IMR-90 (cell line): Measurements from ENCODE around the gene ZNF274. TPM values are rescaled to one million over a fixed set of nuclear protein-coding genes. Genes with fewer than 3 reads are reported as not detected.

Experiments
- ATAC-seq: fragments of 200-7000 bp; cut with Tn5 transposase; 2 replicates; pipeline ENCODE4 v1.9.1; 2020; ENCODE audit warnings: low read depth, mild to moderate bottlenecking, moderate library complexity
- BruUV-seq: library from RNA; stranded (reverse); fragments of 400-500 nt; replicated peaks from 2 replicates; lab custom pipeline; 2021; lab: Mats Ljungman, UMichigan
- CTCF ChIA-PET: fragments of 300-600 bp; formaldehyde crosslinking; extraction: SDS; loops from one replicate; lab custom pipeline; 2021; ENCODE audit warnings: antibody characterized with exemption; lab: Yijun Ruan, JAX
- POLR2A ChIA-PET: fragments of 300-600 bp; sonication (Branson Sonifier 250); formaldehyde crosslinking; loops from one replicate; lab custom pipeline; 2022; ENCODE audit warnings: antibody characterized with exemption; ENCODE audit not compliant: unreplicated experiment; lab: Charles Lee
- DNase-seq: peaks from one replicate; pipeline ENCODE4 v3.0.0; 2013
- H2AFZ ChIP-seq: replicated peaks from 2 replicates; pipeline ENCODE3; 2013; ENCODE audit warnings: low read length, mild to moderate bottlenecking; ENCODE audit not compliant: poor library complexity
- H2AK5ac ChIP-seq: 2 replicates; pipeline ENCODE4 v1.6.1; 2013; ENCODE audit warnings: low read depth, low read length, inconsistent platforms
- H2AK9ac ChIP-seq: replicated peaks from 2 replicates; pipeline ENCODE3; 2013; ENCODE audit warnings: mild to moderate bottlenecking, low read depth, low read length, moderate library complexity; ENCODE audit not compliant: poor library complexity
- H2BK120ac ChIP-seq: 2 replicates; pipeline ENCODE4 v1.6.1; 2013; ENCODE audit warnings: low read depth, low read length, inconsistent platforms
- H2BK15ac ChIP-seq: 3 replicates; pipeline ENCODE4 v1.6.1; 2013; ENCODE audit warnings: low read depth, low read length, inconsistent platforms
- H2BK20ac ChIP-seq: 2 replicates; pipeline ENCODE4 v1.6.1; 2013; ENCODE audit warnings: low read depth, mild to moderate bottlenecking, inconsistent platforms, low read length, moderate library complexity
- H2BK5ac ChIP-seq: 2 replicates; pipeline ENCODE4 v1.6.1; 2013; ENCODE audit warnings: mild to moderate bottlenecking, low read depth, low read length, inconsistent platforms; ENCODE audit not compliant: poor library complexity, severe bottlenecking
- H3K14ac ChIP-seq: replicated peaks from 2 replicates; pipeline ENCODE4 v1.6.1; 2013; ENCODE audit warnings: low read depth, low read length, inconsistent platforms
- H3K18ac ChIP-seq: 2 replicates; pipeline ENCODE4 v1.6.1; 2013; ENCODE audit warnings: low read depth, low read length, control low read depth
- H3K23ac ChIP-seq: 2 replicates; pipeline ENCODE4 v1.6.1; 2013; ENCODE audit warnings: low read depth, low read length, inconsistent platforms
- H3K27ac ChIP-seq: 2 replicates; pipeline ENCODE4 v1.5.1; 2013; ENCODE audit warnings: mild to moderate bottlenecking, control low read depth, low read length; ENCODE audit not compliant: insufficient read depth
- H3K27me3 ChIP-seq: 2 replicates; pipeline ENCODE4 v1.6.1; 2013; ENCODE audit warnings: low read length; ENCODE audit not compliant: control insufficient read depth, insufficient read depth
- H3K36me3 ChIP-seq: 2 replicates; pipeline ENCODE4 v1.6.1; 2013; ENCODE audit warnings: low read length, mixed read lengths; ENCODE audit not compliant: control insufficient read depth, insufficient read depth
- H3K4ac ChIP-seq: 2 replicates; pipeline ENCODE4 v1.6.1; 2013; ENCODE audit warnings: low read depth, low read length, inconsistent platforms
- H3K4me1 ChIP-seq: 2 replicates; pipeline ENCODE4 v1.6.1; 2013; ENCODE audit warnings: low read length, mixed read lengths; ENCODE audit not compliant: control insufficient read depth, insufficient read depth
- H3K4me2 ChIP-seq: 2 replicates; pipeline ENCODE4 v1.6.1; 2013; ENCODE audit warnings: low read depth, mild to moderate bottlenecking, control low read depth, low read length, moderate library complexity
- H3K4me3 ChIP-seq: 2 replicates; pipeline ENCODE4 v1.5.1; 2013; ENCODE audit warnings: low read depth, mild to moderate bottlenecking, control low read depth, low read length, moderate library complexity; ENCODE audit not compliant: insufficient read depth
- H3K56ac ChIP-seq: 2 replicates; pipeline ENCODE4 v1.6.1; 2013; ENCODE audit warnings: low read length, inconsistent platforms; ENCODE audit not compliant: insufficient read depth; ENCODE audit errors: extremely low read depth
- H3K79me1 ChIP-seq, 2 experiments: 2 replicates each; pipeline ENCODE4 v1.6.1; 2013; ENCODE audit warnings: low read length in 2 of 2, inconsistent platforms in 1 of 2, low read depth in 1 of 2
- H3K9ac ChIP-seq: 2 replicates; pipeline ENCODE4 v1.6.1; 2013; ENCODE audit warnings: low read depth, low read length, control low read depth
- H3K9me1 ChIP-seq: 2 replicates; pipeline ENCODE4 v1.6.1; 2013; ENCODE audit warnings: low read length, inconsistent platforms; ENCODE audit not compliant: insufficient read depth
- H3K9me3 ChIP-seq: 2 replicates; pipeline ENCODE4 v1.6.1; 2013; ENCODE audit warnings: low read length; ENCODE audit not compliant: control insufficient read depth, insufficient read depth
- H4K20me1 ChIP-seq: 2 replicates; pipeline ENCODE4 v1.6.1; 2013; ENCODE audit warnings: low read length, inconsistent platforms; ENCODE audit not compliant: insufficient read depth
- H4K5ac ChIP-seq: 2 replicates; pipeline ENCODE4 v1.6.1; 2013; ENCODE audit warnings: mild to moderate bottlenecking, low read depth, low read length, control low read depth
- H4K8ac ChIP-seq, 2 experiments: 2 replicates each; pipeline ENCODE4 v1.6.1; 2013; ENCODE audit warnings: low read depth in 2 of 2, low read length in 2 of 2, control low read depth in 1 of 2, inconsistent platforms in 1 of 2
- H4K91ac ChIP-seq: 2 replicates; pipeline ENCODE4 v1.6.1; 2013; ENCODE audit warnings: low read depth, low read length, inconsistent platforms; ENCODE audit not compliant: insufficient read depth
- BHLHE40 ChIP-seq: fragments of 150-350 bp; IDR thresholded peaks from 2 replicates; pipeline ENCODE4 v1.6.1; 2016; ENCODE audit warnings: mild to moderate bottlenecking, low read depth, low read length
- CHD1 ChIP-seq: IDR thresholded peaks from 2 replicates; pipeline ENCODE4 v1.6.1; 2012; ENCODE audit warnings: low read depth, low read length, improper control_type of control experiment
- CTCF ChIP-seq: conservative IDR thresholded peaks from 2 replicates; pipeline ENCODE4 v1.5.1; 2012; ENCODE audit warnings: mild to moderate bottlenecking, low read depth, low read length, improper control_type of control experiment
- FOS ChIP-seq: fragments of 150-350 bp; IDR thresholded peaks from 2 replicates; pipeline ENCODE4 v1.6.1; 2016; ENCODE audit warnings: low read depth, low read length
- MAFK ChIP-seq: IDR thresholded peaks from 2 replicates; pipeline ENCODE4 v1.6.1; 2012; ENCODE audit warnings: low read depth, low read length, improper control_type of control experiment
- MXI1 ChIP-seq: IDR thresholded peaks from 2 replicates; pipeline ENCODE4 v1.6.1; 2012; ENCODE audit warnings: low read depth, mild to moderate bottlenecking, low read length, moderate library complexity, borderline replicate concordance
- POLR2A ChIP-seq: IDR thresholded peaks from 2 replicates; pipeline ENCODE4 v1.6.1; 2012; ENCODE audit warnings: mild to moderate bottlenecking, low read depth, low read length
- SMC3 ChIP-seq: fragments of 150-350 bp; IDR thresholded peaks from 2 replicates; pipeline ENCODE4 v1.6.1; 2016; ENCODE audit warnings: low read depth, mild to moderate bottlenecking, antibody characterized with exemption, low read length, moderate library complexity
- WGBS, 2 experiments: methylation state at CpG; one replicate each; pipeline versions ENCODE4 v1.1.5 to v1.1.7; 2013; ENCODE audit warnings: missing lambda C conversion rate in 2 of 2; ENCODE audit not compliant: insufficient read length in 1 of 2; ENCODE audit errors: extremely low coverage in 2 of 2; 5-methylcytosine and 5-hydroxymethylcytosine counted together
- dilution Hi-C: fragments of 300-500 bp; cut with HindIII; formaldehyde crosslinking; loops from one replicate; pipeline ENCODE4 v1.14.3; 2018; ENCODE audit warnings: low sequenced_read_pairs; ENCODE audit not compliant: unreplicated experiment
- in situ Hi-C: fragments of 300-500 bp; cut with MboI; formaldehyde crosslinking; loops from 3 replicates; pipeline ENCODE4 v1.14.3; 2019; ENCODE audit warnings: low sequenced_read_pairs, inconsistent platforms, mixed read lengths
- intact Hi-C: fragments of 100-400 bp; cut with micrococcal nuclease; formaldehyde crosslinking; loops from 2 replicates; pipeline ENCODE4 v1.10.0; 2022
- polyA plus RNA-seq, 3 experiments: library from polyadenylated mRNA; depleted of rRNA; stranded (reverse); fragments of >200 nt; gene quantifications; 2 replicates each; pipeline ENCODE4 v1.2.3, GENCODE V29; 2012; ENCODE audit warnings: low replicate concordance in 1 of 3
- total RNA-seq: library from RNA; depleted of rRNA; stranded (reverse); fragments of >200 nt; gene quantifications from 2 replicates; pipeline ENCODE4 v1.2.3, GENCODE V29; 2012

The ZNF274 gene
- total and polyA plus RNA-seq, 2 of the 4 experiments (the other 2 are of a cell fraction): 12.1 to 15.2 TPM

DNA sequence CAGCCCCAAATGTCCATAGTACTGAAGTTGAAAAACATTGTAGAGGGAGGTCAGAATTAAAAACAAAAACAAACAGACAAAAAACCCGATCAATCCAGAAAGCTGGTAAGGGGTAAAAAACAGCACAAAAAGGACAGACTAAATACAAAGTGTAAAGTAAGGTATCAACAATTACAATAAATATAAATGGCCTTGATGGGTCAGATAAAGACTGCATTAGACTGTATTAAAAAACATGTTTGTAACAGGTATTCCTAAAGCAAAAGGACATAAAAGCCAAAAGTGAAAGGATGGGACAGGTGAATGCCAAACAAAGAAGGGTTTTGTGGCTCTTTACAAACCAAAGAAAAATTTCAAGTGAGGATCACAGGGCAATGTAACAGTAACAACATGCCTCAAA is 48.6 kb upstream of the ZNF274 start:
- H3K14ac ChIP-seq: no peak overlapping the region
- H3K4me1 ChIP-seq: no peaks in the 10 kb centered on the region
- dilution Hi-C loops (no loop called here), in situ Hi-C loops (no loop called here), intact Hi-C loops (no loop called here)
- peaks cover under 1 to 6% of the 10 kb centered on the region in 2 experiments; a peak in 2 of 4 replicates for H3K79me1 ChIP-seq
- no peak overlapping the region for H4K8ac ChIP-seq
- H3K27ac ChIP-seq: no peak overlapping the region
- POLR2A ChIA-PET: no interaction called here
- H2AK9ac ChIP-seq: no peak overlapping the region
- TF ChIP-seq FOS (no peak), MAFK (no peak), CTCF (no peak), SMC3 (no peak), CHD1 (no peak), BHLHE40 (no peak), POLR2A (no peak), MXI1 (no peak)
- no peak overlapping the region for H2BK120ac ChIP-seq
- H3K9ac ChIP-seq: no peak overlapping the region
- H3K27me3 ChIP-seq: no peaks in the 10 kb centered on the region
- H3K23ac ChIP-seq: no peak overlapping the region
- CTCF ChIA-PET: no interaction called here
- no CpG with 5 or more reads among the region's 1 CpG for WGBS, 2 experiments
- no peak overlapping the region for H2AFZ ChIP-seq
- no peak overlapping the region for H4K91ac ChIP-seq
- ATAC-seq (no peak), DNase-seq (no peak)
- peaks cover 62% of the 10 kb centered on the region for H3K36me3 ChIP-seq
- BruUV-seq: no TSS peak
- H3K56ac ChIP-seq: no peak overlapping the region
- H3K4ac ChIP-seq: no peak overlapping the region
- no peaks in the 10 kb centered on the region for H4K20me1 ChIP-seq
- H3K9me1 ChIP-seq: no peaks in the 10 kb centered on the region
- H4K5ac ChIP-seq: no peak overlapping the region
- H3K4me2 ChIP-seq: no peak overlapping the region
- no peak overlapping the region for H3K4me3 ChIP-seq
- peaks cover 89% of the 10 kb centered on the region for H3K9me3 ChIP-seq
- H2BK20ac ChIP-seq: no peak overlapping the region
- no peak overlapping the region for H3K18ac ChIP-seq
- H2BK5ac ChIP-seq: no peak overlapping the region
- no peak overlapping the region for H2BK15ac ChIP-seq
- no peak overlapping the region for H2AK5ac ChIP-seq
